Testis (tissue), 2 donors: Measurements from ENCODE around the gene GARIN3.

ENCODE experiments used
- CTCF ChIP-seq, 3 experiments: fragments of 450-650 bp in 2 of 3; fragments of 200-600 bp in 1 of 3; sonication (generic) in 1 of 3; IDR thresholded peaks; one replicate each; pipeline ENCODE4 v1.5.1; 2016 to 2019; ENCODE audit warnings: antibody characterized with exemption in 3 of 3, mild to moderate bottlenecking in 2 of 3, moderate library complexity in 1 of 3
- POLR2A ChIP-seq: fragments of 450-650 bp; IDR thresholded peaks from one replicate; pipeline ENCODE4 v1.6.1; 2017; ENCODE audit warnings: antibody characterized with exemption, mild to moderate bottlenecking, moderate library complexity

GRCh38 chr5:157164521-157164920 is 1.5 kb downstream of the GARIN3 start:
- TF ChIP-seq CTCF (IDR thresholded peaks at IDR 0.05) (no peak), POLR2A (no peak)
